CD14-positive monocyte (primary cell): ENCODE measurements around the gene TMEM135. TPM values are rescaled to one million over a fixed set of nuclear protein-coding genes. Genes with fewer than 3 reads are reported as not detected.

Source experiments
- DNase-seq, 3 donors: peaks; one replicate each; pipeline ENCODE4 v3.0.0-alpha.2; 2011 to 2022
- H2AFZ ChIP-seq: 2 replicates; pipeline ENCODE4 v1.6.0; 2012; ENCODE audit warnings: mild to moderate bottlenecking, low read depth, low read length, inconsistent platforms; ENCODE audit not compliant: insufficient read depth, poor library complexity, severe bottlenecking
- H3K27ac ChIP-seq, 2 donors: 1 replicate in 1 of 2; 2 replicates in 1 of 2; pipeline ENCODE4 v1.5.1; 2012 to 2013; ENCODE audit warnings: low read length in 2 of 2, control low read depth in 1 of 2, inconsistent platforms in 1 of 2, low read depth in 1 of 2, mild to moderate bottlenecking in 1 of 2
- H3K27me3 ChIP-seq, 2 donors: one replicate each; pipeline versions ENCODE4 v1.6.0 to v1.6.1; 2011 to 2013; ENCODE audit warnings: low read length in 2 of 2; ENCODE audit not compliant: control insufficient read depth in 2 of 2, insufficient read depth in 2 of 2
- H3K36me3 ChIP-seq, 2 donors: replicated peaks in 1 of 2; 1 replicate in 1 of 2; 2 replicates in 1 of 2; pipeline versions ENCODE4 v1.5.1 to v1.6.1; 2012 to 2013; ENCODE audit warnings: low read length in 2 of 2, control low read depth in 1 of 2, inconsistent platforms in 1 of 2, mild to moderate bottlenecking in 1 of 2; ENCODE audit not compliant: insufficient read depth in 2 of 2, control insufficient read depth in 1 of 2
- H3K4me1 ChIP-seq, 2 donors: 1 replicate in 1 of 2; 2 replicates in 1 of 2; pipeline versions ENCODE4 v1.5.1 to v1.6.1; 2012 to 2013; ENCODE audit warnings: low read length in 2 of 2, control low read depth in 1 of 2, inconsistent platforms in 1 of 2, mild to moderate bottlenecking in 1 of 2, moderate library complexity in 1 of 2; ENCODE audit not compliant: insufficient read depth in 2 of 2, control insufficient read depth in 1 of 2
- H3K4me2 ChIP-seq: replicated peaks from 2 replicates; pipeline ENCODE3; 2012; ENCODE audit warnings: low read length, moderate library complexity, mild to moderate bottlenecking; ENCODE audit not compliant: poor library complexity, severe bottlenecking; ENCODE audit errors: extremely low read depth
- H3K4me3 ChIP-seq, 3 experiments: fragments of 200-600 bp in 1 of 3; sonication (generic) in 1 of 3; replicated peaks in 1 of 3; 1 replicate in 2 of 3; 2 replicates in 1 of 3; pipeline ENCODE4 v1.5.1; 2011 to 2013; ENCODE audit warnings: low read length in 3 of 3, mild to moderate bottlenecking in 3 of 3, control low read depth in 2 of 3, low read depth in 2 of 3, inconsistent platforms in 1 of 3, moderate library complexity in 1 of 3
- H3K79me2 ChIP-seq: 2 replicates; pipeline ENCODE4 v1.6.0; 2012; ENCODE audit warnings: mild to moderate bottlenecking, control low read depth, inconsistent platforms, low read length, moderate library complexity; ENCODE audit not compliant: insufficient read depth
- H3K9ac ChIP-seq: 2 replicates; pipeline ENCODE4 v1.6.0; 2017; ENCODE audit warnings: low read length, mild to moderate bottlenecking; ENCODE audit not compliant: insufficient read depth, poor library complexity, severe bottlenecking
- H3K9me3 ChIP-seq, 2 donors: replicated peaks in 1 of 2; 1 replicate in 1 of 2; 2 replicates in 1 of 2; pipeline versions ENCODE4 v1.5.1 to v1.6.1; 2012 to 2013; ENCODE audit warnings: low read length in 2 of 2, control low read depth in 1 of 2; ENCODE audit not compliant: control insufficient read depth in 1 of 2, insufficient read depth in 1 of 2
- H4K20me1 ChIP-seq: 2 replicates; pipeline ENCODE4 v1.6.0; 2012; ENCODE audit warnings: mild to moderate bottlenecking, low read length, control low read depth, moderate library complexity; ENCODE audit not compliant: insufficient read depth
- H3K27ac Mint-ChIP-seq, 7 donors: one replicate each; pipeline ENCODE4 v1.8.0; 2020; ENCODE audit warnings: mild to moderate bottlenecking in 7 of 7, mixed read lengths in 7 of 7, moderate library complexity in 6 of 7, inconsistent platforms in 2 of 7
- H3K27me3 Mint-ChIP-seq, 3 donors: one replicate each; pipeline ENCODE4 v1.8.0; 2021 to 2022; ENCODE audit warnings: low read depth in 3 of 3, mild to moderate bottlenecking in 3 of 3, mixed read lengths in 3 of 3, moderate library complexity in 3 of 3, inconsistent platforms in 1 of 3
- H3K36me3 Mint-ChIP-seq, 2 donors: one replicate each; pipeline ENCODE4 v1.8.0; 2020; ENCODE audit warnings: mixed read lengths in 2 of 2, inconsistent platforms in 1 of 2, mild to moderate bottlenecking in 1 of 2
- H3K4me1 Mint-ChIP-seq: one replicate; pipeline ENCODE4 v1.8.0; 2020; ENCODE audit warnings: mild to moderate bottlenecking, mixed read lengths
- H3K4me3 Mint-ChIP-seq, 2 donors: one replicate each; pipeline ENCODE4 v1.8.0; 2020; ENCODE audit warnings: mild to moderate bottlenecking in 2 of 2, mixed read lengths in 2 of 2, moderate library complexity in 1 of 2
- H3K9me3 Mint-ChIP-seq, 7 donors: one replicate each; pipeline ENCODE4 v1.8.0; 2020 to 2022; ENCODE audit warnings: mixed read lengths in 7 of 7, mild to moderate bottlenecking in 6 of 7, moderate library complexity in 6 of 7, inconsistent platforms in 2 of 7
- CTCF ChIP-seq: fragments of 200-600 bp; IDR thresholded peaks from one replicate; pipeline ENCODE4 v1.8.0; 2022; ENCODE audit warnings: antibody characterized with exemption, mild to moderate bottlenecking
- WGBS: methylation state at CpG from one replicate; pipeline ENCODE4 v1.1.5; 2013; ENCODE audit warnings: missing lambda C conversion rate; ENCODE audit not compliant: insufficient coverage; 5-methylcytosine and 5-hydroxymethylcytosine counted together
- intact Hi-C, 2 donors: fragments of 100-400 bp; cut with micrococcal nuclease; formaldehyde crosslinking; loops; one replicate each; pipeline versions ENCODE4 v1.15.0 to v1.15.1; 2023
- polyA plus RNA-seq, 3 donors: library from polyadenylated mRNA; depleted of rRNA in 1 of 3; unstranded in 2 of 3; stranded (reverse) in 1 of 3; fragments of 300-500 nt in 2 of 3; fragments of >200 nt in 1 of 3; fragmentation: Illumina TruSeq in 2 of 3; gene quantifications; 1 replicate in 2 of 3; 2 replicates in 1 of 3; pipeline ENCODE4 v1.2.3, GENCODE V29; 2012 to 2021

The TMEM135 gene
- polyA plus RNA-seq, 3 donors, result 2.7 to 8.4 (median 5.9) TPM

- no peak overlapping the region for H3K4me2 ChIP-seq
- Mint-ChIP-seq H3K4me3 (no peak overlapping the region), H3K9me3 (peaks cover 0 to 8% (median 0%) of the 10 kb centered on the region in 7 donors), H3K27ac (no peak overlapping the region), H3K36me3 (no peaks in the 10 kb centered on the region), H3K27me3 (peaks cover 0 to 2% (median 2%) of the 10 kb centered on the region in 3 donors), H3K4me1 (no peaks in the 10 kb centered on the region)
- no peaks in the 10 kb centered on the region for H4K20me1 ChIP-seq
- H3K27ac ChIP-seq, result no peak overlapping the region
- H3K27me3 ChIP-seq, result no peaks in the 10 kb centered on the region
- no peaks in the 10 kb centered on the region for H3K4me1 ChIP-seq
- H3K9ac ChIP-seq, result no peak overlapping the region
- no peak for TF ChIP-seq CTCF
- H2AFZ ChIP-seq, result no peak overlapping the region
- H3K79me2 ChIP-seq, result no peaks in the 10 kb centered on the region
- intact Hi-C loops, result no loop called here
- whole genome bisulfite sequencing, result no CpG with 5 or more reads among the region's 1 CpG
- no peak overlapping the region for H3K4me3 ChIP-seq
- DNase-seq, result no peak
- no peaks in the 10 kb centered on the region for H3K36me3 ChIP-seq
- peaks cover 0 to under 1% of the 10 kb centered on the region in 2 donors for H3K9me3 ChIP-seq
Observed at GRCh38 chr11:87330187-87330601, 292.5 kb downstream of the TMEM135 start.

- no peaks in the 10 kb centered on the region for H3K79me2 ChIP-seq
- Mint-ChIP-seq H3K27ac (no peak overlapping the region), H3K4me1 (no peaks in the 10 kb centered on the region), H3K27me3 (peaks cover 0 to 4% (median 2%) of the 10 kb centered on the region in 3 donors), H3K4me3 (no peak overlapping the region), H3K36me3 (no peaks in the 10 kb centered on the region), H3K9me3 (peaks cover 0 to 13% (median 3%) of the 10 kb centered on the region in 7 donors)
- H3K9ac ChIP-seq, result no peak overlapping the region
- H3K27ac ChIP-seq, result no peak overlapping the region
- no peak overlapping the region for H2AFZ ChIP-seq
- DNase-seq, result no peak
- TF ChIP-seq CTCF, result no peak
- peaks cover 0 to 5% of the 10 kb centered on the region in 2 donors for H3K9me3 ChIP-seq
- 97% methylated on average over 6 of the region's 6 CpGs for WGBS
- intact Hi-C loops, result no loop called here
- H3K36me3 ChIP-seq, result no peaks in the 10 kb centered on the region
- H3K4me1 ChIP-seq, result no peaks in the 10 kb centered on the region
- H3K4me2 ChIP-seq, result no peak overlapping the region
- no peaks in the 10 kb centered on the region for H4K20me1 ChIP-seq
- H3K4me3 ChIP-seq, result no peak overlapping the region
- no peaks in the 10 kb centered on the region for H3K27me3 ChIP-seq
Observed at GRCh38 chr11:87331273-87331672, 293.5 kb downstream of the TMEM135 start.
